SU-DHL-6 (cell line): ENCODE results near the gene MCTS1.

ENCODE experiments used
- EZH2phosphoT487 ChIP-seq: fragments of 200-600 bp; sonication (generic), shearing (Covaris generic); conservative IDR thresholded peaks from 2 replicates; pipeline ENCODE4 v1.6.1; 2018; ENCODE audit warnings: mild to moderate bottlenecking, antibody characterized with exemption, low read length, moderate library complexity, mixed read lengths
- TF ChIP-seq, protein P1 (sequence below): fragments of 200-600 bp; sonication (generic); IDR thresholded peaks from one replicate; pipeline ENCODE4 v1.5.1; 2017; ENCODE audit warnings: antibody characterized with exemption, mild to moderate bottlenecking, low read length, moderate library complexity; ENCODE audit not compliant: insufficient read depth, poor library complexity, severe bottlenecking

DNA sequence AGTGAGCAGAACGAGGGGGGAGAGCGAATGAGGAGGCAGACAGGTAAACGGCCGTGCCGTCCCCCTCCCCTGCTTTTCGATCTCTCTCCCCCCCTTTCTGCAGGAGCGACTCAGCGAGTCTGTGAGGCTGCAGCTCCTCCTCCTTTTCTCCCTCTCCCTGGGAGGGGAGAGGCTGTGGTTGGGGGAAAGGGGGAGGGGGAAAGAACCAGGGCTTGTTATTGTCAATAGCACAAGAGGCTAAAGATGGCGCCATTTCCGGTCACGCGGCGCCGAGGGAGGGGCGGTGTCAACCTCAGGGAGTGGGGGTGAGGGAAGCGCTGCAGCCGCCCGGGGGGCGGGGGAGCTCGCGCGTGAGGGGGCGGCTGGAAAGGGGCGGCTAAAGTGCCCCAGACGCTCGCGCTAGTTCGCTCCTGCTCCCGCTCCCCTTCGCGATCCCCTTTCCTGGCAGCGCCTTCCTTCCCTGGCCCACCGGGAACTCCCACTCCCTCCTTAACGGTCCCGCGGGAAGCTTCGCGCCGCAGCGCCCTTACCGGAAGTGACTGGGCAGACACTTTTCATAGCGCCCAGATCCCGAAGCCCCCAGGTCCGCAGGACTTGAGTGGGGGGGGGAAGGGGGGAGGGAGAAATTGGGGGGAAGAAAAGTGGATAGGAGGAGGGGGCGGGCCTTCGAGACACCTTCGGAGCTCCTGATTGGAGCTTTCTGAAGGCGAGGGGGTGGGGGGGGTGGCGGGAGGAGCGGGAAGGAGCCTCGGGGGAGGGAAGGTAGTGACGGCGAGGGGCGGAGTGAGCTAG is 42.9 kb upstream of the MCTS1 start, which contains the start of gene CUL4B:
- TF ChIP-seq, protein P1, sequence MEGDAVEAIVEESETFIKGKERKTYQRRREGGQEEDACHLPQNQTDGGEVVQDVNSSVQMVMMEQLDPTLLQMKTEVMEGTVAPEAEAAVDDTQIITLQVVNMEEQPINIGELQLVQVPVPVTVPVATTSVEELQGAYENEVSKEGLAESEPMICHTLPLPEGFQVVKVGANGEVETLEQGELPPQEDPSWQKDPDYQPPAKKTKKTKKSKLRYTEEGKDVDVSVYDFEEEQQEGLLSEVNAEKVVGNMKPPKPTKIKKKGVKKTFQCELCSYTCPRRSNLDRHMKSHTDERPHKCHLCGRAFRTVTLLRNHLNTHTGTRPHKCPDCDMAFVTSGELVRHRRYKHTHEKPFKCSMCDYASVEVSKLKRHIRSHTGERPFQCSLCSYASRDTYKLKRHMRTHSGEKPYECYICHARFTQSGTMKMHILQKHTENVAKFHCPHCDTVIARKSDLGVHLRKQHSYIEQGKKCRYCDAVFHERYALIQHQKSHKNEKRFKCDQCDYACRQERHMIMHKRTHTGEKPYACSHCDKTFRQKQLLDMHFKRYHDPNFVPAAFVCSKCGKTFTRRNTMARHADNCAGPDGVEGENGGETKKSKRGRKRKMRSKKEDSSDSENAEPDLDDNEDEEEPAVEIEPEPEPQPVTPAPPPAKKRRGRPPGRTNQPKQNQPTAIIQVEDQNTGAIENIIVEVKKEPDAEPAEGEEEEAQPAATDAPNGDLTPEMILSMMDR: no peak
- no peak for TF ChIP-seq EZH2phosphoT487
